Ectodermal cell (in vitro differentiated cells): ENCODE measurements around the gene GLYATL1.

ENCODE experiments used
- H3K27ac ChIP-seq: 2 replicates; pipeline ENCODE4 v1.7.0; 2013; ENCODE audit warnings: mild to moderate bottlenecking, low read depth, low read length; ENCODE audit not compliant: insufficient read depth, poor library complexity, severe bottlenecking
- H3K27me3 ChIP-seq: 2 replicates; pipeline ENCODE4 v1.7.0; 2013; ENCODE audit warnings: mild to moderate bottlenecking, low read length; ENCODE audit not compliant: insufficient read depth, control insufficient read depth, poor library complexity, severe bottlenecking
- H3K36me3 ChIP-seq: one replicate; pipeline ENCODE4 v1.7.0; 2013; ENCODE audit warnings: low read length; ENCODE audit not compliant: control insufficient read depth, insufficient read depth
- H3K4me1 ChIP-seq: one replicate; pipeline ENCODE4 v1.7.0; 2013; ENCODE audit warnings: low read length; ENCODE audit not compliant: control insufficient read depth, insufficient read depth
- H3K4me3 ChIP-seq: 2 replicates; pipeline ENCODE4 v1.7.0; 2013; ENCODE audit warnings: low read depth, low read length, control low read depth; ENCODE audit not compliant: insufficient read depth
- H3K9me3 ChIP-seq: 2 replicates; pipeline ENCODE4 v1.7.0; 2013; ENCODE audit warnings: mild to moderate bottlenecking, low read length, moderate library complexity; ENCODE audit not compliant: control insufficient read depth
- WGBS, 2 experiments: methylation state at CpG; one replicate each; pipeline ENCODE4 v1.1.7; 2013; ENCODE audit warnings: missing lambda C conversion rate in 2 of 2; 5-methylcytosine and 5-hydroxymethylcytosine counted together

Gene GLYATL1

DNA sequence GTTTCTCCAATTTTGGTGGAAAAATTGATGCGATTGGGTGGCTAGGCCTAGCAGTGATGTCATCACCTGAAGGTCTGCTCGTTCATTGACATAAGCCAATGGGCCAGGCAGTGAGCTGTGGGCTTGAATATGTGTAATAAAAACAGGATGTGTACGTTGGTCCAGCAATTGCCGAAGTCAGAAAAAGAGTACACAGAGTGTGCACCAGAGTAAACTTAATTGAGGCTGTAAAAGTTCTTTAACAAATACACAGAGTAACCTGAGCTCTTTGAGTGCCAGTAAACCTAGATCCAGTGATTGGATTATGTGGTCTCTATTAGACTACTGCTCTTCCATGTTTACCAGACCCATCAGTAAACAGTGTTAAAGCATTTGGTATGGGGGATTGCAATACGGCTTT, 13.0 kb upstream of the GLYATL1 start:
- Histone ChIP-seq H3K27me3 (no peaks in the 10 kb centered on the region), H3K27ac (no peak overlapping the region), H3K4me1 (peaks cover 11% of the 10 kb centered on the region), H3K36me3 (no peaks in the 10 kb centered on the region), H3K9me3 (no peaks in the 10 kb centered on the region), H3K4me3 (no peak overlapping the region)
- 92 to 93% methylated on average over 5 of the region's 5 CpGs for WGBS, 2 experiments

DNA sequence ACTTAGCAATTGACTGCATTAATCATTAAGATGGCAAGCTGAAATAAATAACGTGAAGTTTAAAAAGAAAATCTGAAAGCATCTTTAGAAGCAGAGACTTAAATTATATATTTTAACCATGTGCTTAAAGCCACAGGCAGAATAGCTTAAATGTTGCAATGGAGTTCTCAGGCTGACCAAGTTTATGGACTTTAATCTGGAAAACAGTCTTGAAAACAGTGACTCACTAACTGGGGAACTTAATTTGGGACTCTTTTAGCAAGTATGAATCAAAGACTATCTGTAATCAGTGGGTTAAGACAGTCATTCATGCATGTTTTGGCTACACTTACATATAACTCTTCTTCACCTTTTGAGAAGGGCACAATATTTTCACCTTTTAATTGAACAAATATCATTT, 12.6 kb upstream of the GLYATL1 start:
- WGBS, 2 experiments, result 100% methylated on average over 1 of the region's 1 CpG; no CpG with 5 or more reads in 1 of the 2 experiments
- Histone ChIP-seq H3K9me3 (no peaks in the 10 kb centered on the region), H3K4me3 (no peak overlapping the region), H3K27me3 (no peaks in the 10 kb centered on the region), H3K36me3 (no peaks in the 10 kb centered on the region), H3K27ac (no peak overlapping the region), H3K4me1 (peaks cover 11% of the 10 kb centered on the region)

- Histone ChIP-seq H3K27ac (no peak overlapping the region), H3K4me3 (peak overlapping the region; percentile 19), H3K36me3 (no peaks in the 10 kb centered on the region), H3K9me3 (no peaks in the 10 kb centered on the region), H3K27me3 (no peaks in the 10 kb centered on the region), H3K4me1 (peaks cover 11% of the 10 kb centered on the region)
- WGBS, 2 experiments, result 10 to 13% methylated on average over 15 of the region's 15 CpGs
These were observed 11.7 kb upstream of the GLYATL1 start for GRCh38 chr11:58927393-58928106.

DNA sequence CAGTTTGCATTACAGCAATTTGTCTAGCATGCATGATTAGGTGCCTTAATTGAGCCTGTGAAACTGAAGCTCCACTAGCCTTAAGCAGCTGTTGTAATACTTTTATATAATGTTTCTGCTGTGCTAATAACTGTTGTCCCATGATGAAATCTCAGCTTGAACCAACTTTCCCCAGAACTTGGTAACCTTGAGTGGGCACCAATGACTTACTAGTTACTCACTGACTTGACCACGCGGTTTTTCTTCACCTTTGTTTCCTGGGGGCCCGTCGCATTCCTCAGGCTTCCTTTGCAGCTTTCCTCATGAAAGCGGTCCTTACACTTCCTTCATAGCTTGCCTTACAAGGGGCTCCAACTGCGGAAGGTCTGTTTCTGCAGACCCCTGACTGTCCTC, 11.2 kb upstream of the GLYATL1 start:
- H3K27ac ChIP-seq, result no peak overlapping the region
- no peaks in the 10 kb centered on the region for H3K9me3 ChIP-seq
- WGBS, 2 experiments, result 16 to 24% methylated on average over 6 of the region's 6 CpGs
- peak overlapping the region; percentile 19 for H3K4me3 ChIP-seq
- peaks cover 11% of the 10 kb centered on the region for H3K4me1 ChIP-seq
- H3K27me3 ChIP-seq, result no peaks in the 10 kb centered on the region
- no peaks in the 10 kb centered on the region for H3K36me3 ChIP-seq

DNA sequence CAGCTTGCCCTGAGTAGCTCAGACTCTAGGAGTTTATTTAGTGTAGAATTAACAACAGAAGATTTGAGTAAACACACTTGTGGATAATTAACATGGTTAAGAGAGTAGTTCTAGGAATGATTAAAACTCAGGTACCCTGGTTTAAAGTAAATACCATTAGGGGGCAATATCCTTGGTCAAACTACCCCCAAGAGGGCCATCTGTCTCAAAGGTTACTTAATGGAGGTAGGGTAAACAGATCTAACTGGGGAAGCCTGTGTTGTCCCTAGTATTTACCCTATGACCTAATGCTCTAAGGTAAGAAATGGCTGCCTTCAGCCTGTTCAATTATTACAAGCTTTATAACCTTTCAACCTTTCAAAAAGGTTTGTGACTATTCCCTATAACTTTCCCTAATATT, 10.6 kb upstream of the GLYATL1 start:
- Histone ChIP-seq H3K4me3 (no peak overlapping the region), H3K27ac (no peak overlapping the region), H3K9me3 (no peaks in the 10 kb centered on the region), H3K36me3 (no peaks in the 10 kb centered on the region), H3K4me1 (peaks cover 11% of the 10 kb centered on the region), H3K27me3 (no peaks in the 10 kb centered on the region)

- H3K27ac ChIP-seq, result no peak overlapping the region
- no peaks in the 10 kb centered on the region for H3K27me3 ChIP-seq
- no peaks in the 10 kb centered on the region for H3K36me3 ChIP-seq
- H3K9me3 ChIP-seq, result no peaks in the 10 kb centered on the region
- peaks cover 11% of the 10 kb centered on the region for H3K4me1 ChIP-seq
- H3K4me3 ChIP-seq, result no peak overlapping the region
- 90 to 91% methylated on average over 2 of the region's 2 CpGs for WGBS, 2 experiments
These were observed 8.4 kb upstream of the GLYATL1 start for GRCh38 chr11:58930926-58931325.

DNA sequence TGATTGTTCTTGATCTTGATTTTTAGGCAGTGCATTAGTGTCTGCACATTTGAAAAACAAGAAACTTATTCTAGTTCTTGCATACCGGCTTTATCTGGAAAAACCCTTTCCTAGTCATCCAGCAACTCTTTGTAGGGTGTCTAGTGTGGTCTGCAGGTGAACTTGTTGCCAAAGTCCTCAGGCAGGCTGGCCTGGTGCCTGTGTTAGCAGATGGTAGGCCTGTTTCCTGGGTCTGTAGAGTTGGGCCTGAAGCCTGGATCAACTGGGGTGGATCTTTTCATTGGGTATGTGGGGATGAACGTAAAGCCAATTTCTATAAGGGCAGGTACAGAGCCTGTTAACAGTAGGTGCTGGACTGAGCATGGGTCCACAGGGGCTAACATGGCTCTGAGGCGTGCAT, 5.6 kb upstream of the GLYATL1 start:
- WGBS, 2 experiments, result 90 to 94% methylated on average over 3 of the region's 3 CpGs
- Histone ChIP-seq H3K9me3 (no peaks in the 10 kb centered on the region), H3K27ac (no peak overlapping the region), H3K27me3 (no peaks in the 10 kb centered on the region), H3K4me3 (no peak overlapping the region), H3K4me1 (no peaks in the 10 kb centered on the region), H3K36me3 (no peaks in the 10 kb centered on the region)

DNA sequence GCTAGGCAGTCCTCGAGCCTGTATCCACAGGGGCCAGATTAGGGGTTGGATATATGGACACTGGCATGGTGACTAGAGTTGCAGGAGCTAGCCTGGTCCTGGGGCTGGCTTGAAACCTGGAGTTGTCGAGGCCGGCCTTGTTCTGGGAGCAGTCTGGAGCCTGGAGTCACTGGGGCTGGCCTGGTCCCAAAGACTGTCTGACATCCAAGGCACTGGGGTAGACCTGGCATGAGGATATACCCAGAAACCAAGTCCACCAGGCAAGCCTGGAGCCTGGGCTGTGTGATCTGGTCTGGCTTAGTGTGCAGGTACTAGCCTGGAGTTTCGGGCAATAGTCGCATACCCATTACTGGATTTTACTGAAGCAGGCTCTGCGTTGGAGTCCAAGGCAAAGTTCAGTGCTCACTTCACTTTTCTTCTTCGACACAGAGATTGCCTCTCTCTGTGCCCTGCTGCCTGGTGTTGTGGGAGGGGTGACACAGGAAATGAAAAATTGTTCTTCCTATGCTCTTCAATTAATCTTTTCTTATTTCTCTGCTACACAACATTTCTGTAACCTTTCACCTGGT, 4.3 kb upstream of the GLYATL1 start:
- H3K27ac ChIP-seq, result no peak overlapping the region
- 92 to 96% methylated on average over 7 of the region's 7 CpGs for WGBS, 2 experiments
- no peaks in the 10 kb centered on the region for H3K9me3 ChIP-seq
- no peaks in the 10 kb centered on the region for H3K36me3 ChIP-seq
- no peaks in the 10 kb centered on the region for H3K27me3 ChIP-seq
- H3K4me3 ChIP-seq, result no peak overlapping the region
- H3K4me1 ChIP-seq, result no peaks in the 10 kb centered on the region

GRCh38 chr11:58938398-58938797, 890 bp upstream of the GLYATL1 start:
- Histone ChIP-seq H3K27ac (no peak overlapping the region), H3K36me3 (no peaks in the 10 kb centered on the region), H3K27me3 (no peaks in the 10 kb centered on the region), H3K4me3 (no peak overlapping the region), H3K9me3 (no peaks in the 10 kb centered on the region), H3K4me1 (no peaks in the 10 kb centered on the region)
- WGBS, 2 experiments, result 70 to 71% methylated on average over 4 of the region's 4 CpGs

DNA sequence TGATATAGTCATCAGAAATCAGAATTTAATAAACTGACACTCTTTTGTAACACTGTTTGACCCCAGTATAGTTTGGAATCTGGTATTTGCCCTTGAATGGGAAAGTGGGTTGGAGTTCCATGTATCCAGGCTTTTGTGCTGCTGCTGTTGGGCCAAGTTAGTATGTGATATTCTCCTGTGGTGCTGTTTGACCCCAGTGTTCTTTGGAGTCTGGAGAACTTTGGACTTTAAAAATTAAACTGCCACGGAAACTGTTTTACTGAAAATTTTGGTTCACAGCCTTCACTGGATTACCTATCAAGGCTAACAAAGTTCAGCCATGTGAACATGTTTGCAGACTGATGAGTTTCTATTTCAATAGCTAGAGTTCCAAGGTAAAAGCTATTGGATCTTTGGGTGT, 740 bp downstream of the GLYATL1 start:
- Histone ChIP-seq H3K27me3 (no peaks in the 10 kb centered on the region), H3K4me3 (no peak overlapping the region), H3K4me1 (no peaks in the 10 kb centered on the region), H3K9me3 (no peaks in the 10 kb centered on the region), H3K36me3 (no peaks in the 10 kb centered on the region), H3K27ac (no peak overlapping the region)
- 96 to 100% methylated on average over 1 of the region's 1 CpG for WGBS, 2 experiments
